GM12891 (cell line): ENCODE measurements around the gene TMEM51.

ENCODE experiments used
- DNase-seq: peaks from one replicate; pipeline ENCODE4 v3.0.0; 2011; ENCODE audit warnings: low spot score; ENCODE audit not compliant: insufficient read length
- FAIRE-seq: peaks from 2 replicates; lab custom pipeline; 2011; peaks lifted over from hg19 to GRCh38; lab: Jason Lieb, UNC
- PAX5 ChIP-seq: IDR thresholded peaks from 2 replicates; pipeline ENCODE4 v1.6.1; 2011; ENCODE audit warnings: low read length, moderate library complexity, mild to moderate bottlenecking; ENCODE audit not compliant: insufficient read depth, severe bottlenecking
- POLR2A ChIP-seq: IDR thresholded peaks from 2 replicates; pipeline ENCODE4 v1.6.1; 2011; ENCODE audit warnings: low read depth, low read length, control low read depth
- POLR2AphosphoS5 ChIP-seq: IDR thresholded peaks from 2 replicates; pipeline ENCODE4 v1.6.1; 2011; ENCODE audit warnings: low read depth, low read length, control low read depth
- POU2F2 ChIP-seq: IDR thresholded peaks from 2 replicates; pipeline ENCODE4 v1.6.1; 2011; ENCODE audit warnings: low read depth, mild to moderate bottlenecking, control low read depth, low read length, moderate library complexity
- SPI1 ChIP-seq: IDR thresholded peaks from 2 replicates; pipeline ENCODE4 v1.6.1; 2011; ENCODE audit warnings: low read depth, low read length, control low read depth
- TAF1 ChIP-seq: IDR thresholded peaks from 2 replicates; pipeline ENCODE4 v1.6.1; 2011; ENCODE audit warnings: low read depth, low read length, control low read depth

The TMEM51 gene

DNA sequence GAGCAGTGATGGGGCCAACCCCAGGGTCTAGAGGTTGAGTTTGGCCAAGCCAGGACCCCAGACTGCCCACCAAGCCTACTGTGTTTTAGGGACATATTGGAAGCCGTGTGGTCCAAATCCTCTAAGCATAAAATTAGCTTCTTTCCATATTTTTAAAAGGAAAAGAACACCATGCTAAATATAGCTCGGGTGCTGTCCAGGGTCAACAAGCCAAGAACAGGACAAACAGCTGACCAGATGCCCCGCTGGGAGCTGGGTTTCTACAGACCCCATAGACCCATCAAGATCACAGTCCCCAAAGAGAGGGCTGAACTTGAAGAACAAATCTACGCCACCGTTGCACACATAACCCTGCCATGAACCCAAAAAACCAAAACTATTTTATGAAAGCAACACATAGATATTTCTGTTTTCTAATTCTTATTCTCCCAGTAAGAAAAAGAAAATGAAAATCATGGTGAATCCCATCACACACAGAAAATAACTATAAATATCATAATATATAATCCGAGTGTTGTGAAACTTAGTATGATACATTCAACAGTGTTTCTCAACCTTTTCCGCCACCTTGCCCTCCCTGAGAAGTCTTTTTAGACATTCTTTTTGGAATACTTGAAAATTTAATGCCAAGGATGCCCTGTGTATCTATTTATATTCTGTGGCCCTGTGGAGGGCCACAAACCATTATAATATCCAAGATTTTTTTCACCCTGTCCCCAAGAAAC is 57.3 kb downstream of the TMEM51 start:
- no peak for TF ChIP-seq POU2F2
- TF ChIP-seq SPI1 = no peak
- TF ChIP-seq PAX5 = no peak
- TF ChIP-seq POLR2AphosphoS5 = no peak
- TF ChIP-seq TAF1 = no peak
- no peak for TF ChIP-seq POLR2A
- no peak for FAIRE-seq
- DNase-seq = no peak

GRCh38 chr1:15211424-15211823 is 57.9 kb downstream of the TMEM51 start:
- no peak for FAIRE-seq
- no peak for DNase-seq
- TF ChIP-seq TAF1 (no peak), POLR2A (no peak), PAX5 (no peak), POU2F2 (no peak), SPI1 (no peak), POLR2AphosphoS5 (no peak)

GRCh38 chr1:15212216-15212953 is 58.8 kb downstream of the TMEM51 start:
- DNase-seq (no peak), FAIRE-seq (no peak)
- TF ChIP-seq POLR2AphosphoS5 (no peak), SPI1 (no peak), TAF1 (no peak), POLR2A (no peak), PAX5 (no peak), POU2F2 (no peak)

- FAIRE-seq = no peak
- DNase-seq = no peak
- TF ChIP-seq SPI1 (no peak), POU2F2 (no peak), PAX5 (no peak), POLR2AphosphoS5 (no peak)
Observed at GRCh38 chr1:15212954-15213291, 59.4 kb downstream of the TMEM51 start.

- DNase-seq (no peak), FAIRE-seq (no peak)
- TF ChIP-seq PAX5 = no peak
- TF ChIP-seq POLR2AphosphoS5 = no peak
- TF ChIP-seq TAF1 = no peak
- no peak for TF ChIP-seq SPI1
- TF ChIP-seq POLR2A = no peak
- no peak for TF ChIP-seq POU2F2
Observed at GRCh38 chr1:15213341-15213821, 59.8 kb downstream of the TMEM51 start.

DNA sequence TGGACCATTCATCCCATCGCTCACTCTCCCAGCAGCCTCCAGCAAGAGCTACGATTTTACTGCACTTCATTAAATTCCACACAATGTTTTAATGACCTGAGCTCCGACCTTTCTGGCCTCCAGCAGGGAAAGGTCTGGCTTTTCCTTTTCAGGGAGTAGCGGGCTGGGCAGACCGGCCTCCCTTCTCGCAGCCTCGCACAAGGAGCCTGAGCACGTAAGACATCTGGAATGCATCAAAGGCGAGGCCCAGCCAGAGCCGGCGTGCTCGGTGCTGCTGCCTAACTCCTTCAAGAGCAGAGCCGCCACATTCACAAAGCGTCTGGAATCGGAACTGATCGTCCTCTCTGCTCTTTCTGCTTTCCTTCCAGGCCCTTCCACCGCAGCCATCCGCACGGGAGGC is 61.0 kb downstream of the TMEM51 start:
- TF ChIP-seq TAF1 = no peak
- no peak for TF ChIP-seq POLR2A
- no peak for TF ChIP-seq POLR2AphosphoS5
- no peak for TF ChIP-seq SPI1
- TF ChIP-seq POU2F2 = no peak
- no peak for TF ChIP-seq PAX5
- no peak for FAIRE-seq

DNA sequence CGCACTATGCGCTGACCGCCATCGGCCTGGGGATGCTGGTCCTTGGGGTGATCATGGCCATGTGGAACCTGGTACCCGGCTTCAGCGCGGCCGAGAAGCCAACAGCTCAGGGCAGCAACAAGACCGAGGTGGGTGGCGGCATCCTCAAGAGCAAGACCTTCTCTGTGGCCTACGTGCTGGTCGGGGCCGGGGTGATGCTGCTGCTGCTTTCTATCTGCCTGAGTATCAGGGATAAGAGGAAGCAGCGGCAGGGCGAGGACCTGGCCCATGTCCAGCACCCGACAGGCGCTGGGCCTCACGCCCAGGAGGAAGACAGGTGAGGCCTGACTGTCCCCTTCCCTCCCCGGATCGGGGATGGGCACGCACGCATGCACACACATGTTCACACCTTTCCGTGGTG is 61.6 kb downstream of the TMEM51 start:
- DNase-seq (no peak), FAIRE-seq (no peak)
- no peak for TF ChIP-seq TAF1
- TF ChIP-seq POU2F2 = no peak
- no peak for TF ChIP-seq PAX5
- TF ChIP-seq POLR2A = no peak
- no peak for TF ChIP-seq POLR2AphosphoS5
- TF ChIP-seq SPI1 = no peak

More for the DNA sequence above, 61.0 kb downstream of the TMEM51 start:
- no peak for DNase-seq

GRCh38 chr1:15217654-15218053 is 64.1 kb downstream of the TMEM51 start:
- DNase-seq = no peak
- FAIRE-seq = no peak
- TF ChIP-seq POLR2AphosphoS5 (no peak), POLR2A (no peak), PAX5 (no peak), POU2F2 (no peak), TAF1 (no peak), SPI1 (no peak)

GRCh38 chr1:15218287-15219279 is 65.0 kb downstream of the TMEM51 start:
- no peak for TF ChIP-seq SPI1
- no peak for TF ChIP-seq POLR2A
- no peak for TF ChIP-seq POU2F2
- no peak for TF ChIP-seq POLR2AphosphoS5
- no peak for TF ChIP-seq PAX5
- TF ChIP-seq TAF1 = no peak
- peak; percentile 59 for FAIRE-seq
- DNase-seq = no peak
